Right lobe of liver (tissue), 6 donors: ENCODE data around the gene TMEM175. TPM values are rescaled to one million over a fixed set of nuclear protein-coding genes. Genes with fewer than 3 reads are reported as not detected.

Source experiments
- ATAC-seq, 4 donors: fragments of 200-7000 bp; cut with Tn5 transposase; one replicate each; pipeline ENCODE4 v1.9.1; 2020; ENCODE audit warnings: mild to moderate bottlenecking in 4 of 4, moderate library complexity in 4 of 4
- DNase-seq, 3 donors: peaks; one replicate each; pipeline ENCODE4 v3.0.0-alpha.2; 2020
- H3K27ac ChIP-seq, 3 donors: fragments of 200-600 bp; one replicate each; pipeline ENCODE4 v1.8.0; 2022
- H3K27me3 ChIP-seq, 2 donors: fragments of 200-600 bp; one replicate each; pipeline ENCODE4 v1.8.0; 2022
- H3K36me3 ChIP-seq, 4 donors: fragments of 200-600 bp; sonication (generic) in 1 of 4; one replicate each; pipeline versions ENCODE4 v1.5.1 to v1.8.0; 2017 to 2022; ENCODE audit warnings: control low read depth in 1 of 4
- H3K4me1 ChIP-seq, 4 donors: fragments of 200-600 bp; sonication (generic) in 1 of 4; one replicate each; pipeline versions ENCODE4 v1.5.1 to v1.8.0; 2017 to 2022; ENCODE audit warnings: control low read depth in 1 of 4
- H3K4me3 ChIP-seq, 3 donors: fragments of 200-600 bp; one replicate each; pipeline ENCODE4 v1.8.0; 2022
- H3K9me3 ChIP-seq, 4 donors: fragments of 200-600 bp; sonication (generic) in 1 of 4; one replicate each; pipeline versions ENCODE4 v1.5.1 to v1.8.0; 2017 to 2022; ENCODE audit warnings: control low read depth in 1 of 4
- CTCF ChIP-seq, 4 donors: fragments of 200-600 bp in 3 of 4; fragments of 450-650 bp in 1 of 4; IDR thresholded peaks; one replicate each; pipeline versions ENCODE4 v1.5.1 to v1.8.0; 2016 to 2022; ENCODE audit warnings: antibody characterized with exemption in 4 of 4, mild to moderate bottlenecking in 2 of 4
- POLR2A ChIP-seq: fragments of 450-650 bp; IDR thresholded peaks from one replicate; pipeline ENCODE4 v1.6.1; 2017; ENCODE audit warnings: antibody characterized with exemption, mild to moderate bottlenecking
- WGBS: methylation state at CpG from one replicate; pipeline ENCODE4 v1.1.6; 2018; ENCODE audit warnings: low coverage, low lambda C conversion rate; ENCODE audit not compliant: insufficient coverage; ENCODE audit errors: missing lambda C conversion rate; 5-methylcytosine and 5-hydroxymethylcytosine counted together
- intact Hi-C, 2 donors: fragments of 100-400 bp; cut with DNase I; formaldehyde crosslinking; loops; one replicate each; pipeline versions ENCODE4 v1.11.2 to v1.14.1; 2022
- total RNA-seq, 6 experiments: library from RNA; depleted of rRNA in 2 of 6; stranded (reverse); fragments of >200 nt in 2 of 6; fragmentation: NEBNext Ultra II Directional in 3 of 6; extraction: Animal tissue kit (Norgen Biotek cat#: 25700) in 3 of 6; gene quantifications; one replicate each; pipeline versions ENCODE4 v1.1.0 to v1.2.4, GENCODE V29; 2016 to 2023
- donor health status: DM: no; HTN: yes; CAD: no.
- donor health status: DM: no; HTN: no; CAD: no.
- donor health status: DM: no; HTN: no; CAD: no.
- donor health status: DM: no; HTN: yes; CAD: no.
- donor health status: DM: no; HTN: yes; CAD: no.

TMEM175 gene
- total RNA-seq, 6 experiments from 2014 or later, result 22.0 to 31.8 (median 23.6) TPM

- H3K36me3 ChIP-seq, result peaks cover 0 to 28% (median 3%) of the 10 kb centered on the region in 4 donors
- no peak overlapping the region for H3K4me3 ChIP-seq
- H3K27ac ChIP-seq, result no peak overlapping the region
- H3K9me3 ChIP-seq, result no peaks in the 10 kb centered on the region
- ATAC-seq, result no peak
- intact Hi-C loops, result no loop called here
- TF ChIP-seq CTCF (IDR thresholded peaks at IDR 0.05) (no peak), POLR2A (no peak)
- no peaks in the 10 kb centered on the region for H3K4me1 ChIP-seq
- WGBS, result 92% methylated on average over 13 of the region's 27 CpGs
- no peak for DNase-seq
- H3K27me3 ChIP-seq, result no peaks in the 10 kb centered on the region
Measured at GRCh38 chr4:898869-899555, 33.2 kb upstream of the TMEM175 start.

GRCh38 chr4:899556-899906 lies 32.7 kb upstream of the TMEM175 start:
- no peak overlapping the region for H3K27ac ChIP-seq
- H3K4me1 ChIP-seq, result no peaks in the 10 kb centered on the region
- DNase-seq (no peak), ATAC-seq (no peak)
- intact Hi-C loops, result no loop called here
- H3K36me3 ChIP-seq, result peaks cover 0 to 28% (median 3%) of the 10 kb centered on the region in 4 donors
- 96% methylated on average over 9 of the region's 12 CpGs for WGBS
- H3K27me3 ChIP-seq, result no peaks in the 10 kb centered on the region
- TF ChIP-seq POLR2A, result no peak
- no peak for TF ChIP-seq CTCF (IDR thresholded peaks at IDR 0.05)
- no peak overlapping the region for H3K4me3 ChIP-seq
- no peaks in the 10 kb centered on the region for H3K9me3 ChIP-seq

- H3K36me3 ChIP-seq, result peaks cover 0 to 26% (median 3%) of the 10 kb centered on the region in 4 donors
Measured at GRCh38 chr4:900073-900472, 32.2 kb upstream of the TMEM175 start.

GRCh38 chr4:900721-901120 lies 31.5 kb upstream of the TMEM175 start:
- Histone ChIP-seq H3K4me1 (no peaks in the 10 kb centered on the region), H3K4me3 (no peak overlapping the region), H3K27ac (no peak overlapping the region), H3K9me3 (no peaks in the 10 kb centered on the region), H3K27me3 (no peaks in the 10 kb centered on the region), H3K36me3 (peaks cover 0 to 23% (median 3%) of the 10 kb centered on the region in 4 donors)
- no peak for TF ChIP-seq POLR2A
- no peak for TF ChIP-seq CTCF (IDR thresholded peaks at IDR 0.05)
- 90% methylated on average over 6 of the region's 6 CpGs for WGBS
- intact Hi-C loops, result no loop called here
- DNase-seq (no peak), ATAC-seq (no peak)

More at GRCh38 chr4:900073-900472, 32.2 kb upstream of the TMEM175 start:
- Histone ChIP-seq H3K4me3 (no peak overlapping the region), H3K27me3 (no peaks in the 10 kb centered on the region), H3K9me3 (no peaks in the 10 kb centered on the region), H3K27ac (no peak overlapping the region), H3K4me1 (no peaks in the 10 kb centered on the region)
- no CpG with 5 or more reads among the region's 26 CpGs for WGBS
- ATAC-seq (no peak), DNase-seq (no peak)
- intact Hi-C loops, result no loop called here
- no peak for TF ChIP-seq POLR2A
- TF ChIP-seq CTCF (IDR thresholded peaks at IDR 0.05), result no peak
